ENCODE measurements around the gene SLC22A16. TPM values are rescaled to one million over a fixed set of nuclear protein-coding genes. Genes with fewer than 3 reads are reported as not detected.

Gene SLC22A16
- total and polyA plus RNA-seq, 10 of the 15 experiments (the other 5 are each of a cell fraction or from before 2014, with no cell fraction given), result not detected

- intact Hi-C loops (cut with micrococcal nuclease; ENCODE audit: unreplicated experiment), result no loop called here
- Histone ChIP-seq H3K4me3 (no peak overlapping the region), H3K9me3 (replicated peaks; ENCODE audit: control insufficient read depth, insufficient read depth, low read length) (no peaks in the 10 kb centered on the region), H3K36me3 (ENCODE audit: control insufficient read depth in 2 of 2, insufficient read depth in 2 of 2, low read length in 1 of 2) (no peaks in the 10 kb centered on the region), H3K27ac (ENCODE audit: control insufficient read depth, insufficient read depth) (no peak overlapping the region), H3K4me1 (ENCODE audit: control insufficient read depth, insufficient read depth, low read length) (no peaks in the 10 kb centered on the region), H3K79me2 (ENCODE audit: control insufficient read depth, insufficient read depth, low read length) (no peaks in the 10 kb centered on the region), H2AFZ (ENCODE audit: control insufficient read depth, low read depth, low read length) (no peak overlapping the region), H4K20me1 (ENCODE audit: control insufficient read depth, insufficient read depth) (no peaks in the 10 kb centered on the region), H3K9ac (ENCODE audit: control insufficient read depth, insufficient read depth, low read length) (no peak overlapping the region), H3K27me3 (replicated peaks in 1 of 2; ENCODE audit: control insufficient read depth in 2 of 2, insufficient read depth in 2 of 2, low read length in 1 of 2) (peaks cover 0 to 4% of the 10 kb centered on the region in 2 experiments; a peak in 2 of 4 replicates), H3K4me2 (ENCODE audit: control insufficient read depth, insufficient read depth) (no peak overlapping the region)
- WGBS (ENCODE audit: insufficient coverage, insufficient replicate concordance, low lambda C conversion rate, missing lambda C conversion rate), result 7% methylated on average over 5 of the region's 5 CpGs
- ChIA-PET RAD21 (ENCODE audit: unreplicated experiment) (no interaction called here), POLR2A (no interaction called here), CTCF (no interaction called here), SMC1A (ENCODE audit: uncharacterized antibody, unreplicated experiment) (interaction anchor here (0.5 kb wide), 1 partner anchor 189 kb away, joined by 3 read pairs; no protein-coding TSS in a partner anchor)
- BruUV-seq (replicated peaks), result no TSS peak
- ATAC-seq, result no peak
- in situ Hi-C loops (cut with MboI), result no loop called here
- no peak for DNase-seq (ENCODE audit: low read depth, low spot score)
- FAIRE-seq, result no peak
- TF ChIP-seq ZNF592 (IDR thresholded peaks at IDR 0.05), result no peak
- TF ChIP-seq ETV6 (conservative IDR thresholded peaks at IDR 0.05 in 1 of 2, IDR thresholded peaks at IDR 0.05 in 1 of 2; ENCODE audit: borderline replicate concordance in 1 of 2, low read depth in 1 of 2), result no peak
- no peak for TF ChIP-seq FOXK2 (IDR thresholded peaks at IDR 0.05)
- TF ChIP-seq ZNF384 (IDR thresholded peaks at IDR 0.05; ENCODE audit: borderline replicate concordance, low read depth, low read length), result no peak
- TF ChIP-seq BCL3 (IDR thresholded peaks at IDR 0.05; ENCODE audit: borderline replicate concordance, insufficient read depth, low read depth, low read length, poor library complexity, severe bottlenecking), result no peak
- no peak for TF ChIP-seq NFXL1 (IDR thresholded peaks at IDR 0.05; ENCODE audit: borderline replicate concordance)
- TF ChIP-seq PKNOX1 (IDR thresholded peaks at IDR 0.05), result no peak
- TF ChIP-seq SREBF2 (IDR thresholded peaks at IDR 0.05; ENCODE audit: low read length), result no peak
- TF ChIP-seq NR2C2 (IDR thresholded peaks at IDR 0.05; ENCODE audit: borderline replicate concordance, control insufficient read depth, insufficient read length, low read depth), result no peak
- no peak for TF ChIP-seq RAD51 (IDR thresholded peaks at IDR 0.05)
Observed at GRCh38 chr6:110485491-110485890, 9.1 kb upstream of the SLC22A16 start.

All from GM12878 (cell line).